IPS-18c (cell line): ENCODE measurements around the gene FGFR4.

ENCODE experiments used
- H3K4me3 ChIP-seq: 2 replicates; pipeline ENCODE4 v1.7.0; 2013; ENCODE audit warnings: low read depth, mild to moderate bottlenecking, low read length, moderate library complexity; ENCODE audit not compliant: insufficient read depth
- H3K9me3 ChIP-seq: one replicate; pipeline ENCODE4 v1.6.1; 2013; ENCODE audit warnings: mild to moderate bottlenecking, low read length, moderate library complexity; ENCODE audit not compliant: control insufficient read depth, insufficient read depth

FGFR4 gene

GRCh38 chr5:177096162-177097015 lies 9.7 kb downstream of the FGFR4 start:
- no peaks in the 10 kb centered on the region for H3K9me3 ChIP-seq
- no peak overlapping the region for H3K4me3 ChIP-seq

GRCh38 chr5:177097016-177097985 lies 10.6 kb downstream of the FGFR4 start:
- no peak overlapping the region for H3K4me3 ChIP-seq
- H3K9me3 ChIP-seq, result no peaks in the 10 kb centered on the region

GRCh38 chr5:177098120-177098469 lies 11.4 kb downstream of the FGFR4 start:
- Histone ChIP-seq H3K9me3 (no peaks in the 10 kb centered on the region), H3K4me3 (no peak overlapping the region)

GRCh38 chr5:177098470-177099141 lies 11.9 kb downstream of the FGFR4 start:
- Histone ChIP-seq H3K4me3 (no peak overlapping the region; the same call in 1 of the 2 replicates), H3K9me3 (no peaks in the 10 kb centered on the region)

GRCh38 chr5:177099422-177100093 lies 12.8 kb downstream of the FGFR4 start:
- H3K9me3 ChIP-seq, result no peaks in the 10 kb centered on the region
- H3K4me3 ChIP-seq, result no peak overlapping the region

- H3K4me3 ChIP-seq, result no peak overlapping the region
- H3K9me3 ChIP-seq, result no peaks in the 10 kb centered on the region
These were observed 14.0 kb downstream of the FGFR4 start for GRCh38 chr5:177100714-177101121.

GRCh38 chr5:177103523-177104253 lies 17.0 kb downstream of the FGFR4 start:
- peaks cover 2% of the 10 kb centered on the region for H3K9me3 ChIP-seq
- H3K4me3 ChIP-seq, result no peak overlapping the region

- peaks cover 2% of the 10 kb centered on the region for H3K9me3 ChIP-seq
These were observed 19.2 kb downstream of the FGFR4 start for GRCh38 chr5:177105691-177106476.

GRCh38 chr5:177107159-177107558 lies 20.4 kb downstream of the FGFR4 start:
- H3K4me3 ChIP-seq, result no peak overlapping the region
- peaks cover 2% of the 10 kb centered on the region for H3K9me3 ChIP-seq

More at GRCh38 chr5:177105691-177106476, 19.2 kb downstream of the FGFR4 start:
- H3K4me3 ChIP-seq, result no peak overlapping the region

GRCh38 chr5:177109810-177110209 lies 23.1 kb downstream of the FGFR4 start:
- no peak overlapping the region for H3K4me3 ChIP-seq
- H3K9me3 ChIP-seq, result peaks cover 2% of the 10 kb centered on the region

- Histone ChIP-seq H3K4me3 (no peak overlapping the region), H3K9me3 (peaks cover 2% of the 10 kb centered on the region)
These were observed 25.1 kb downstream of the FGFR4 start for GRCh38 chr5:177111720-177112394.

- H3K4me3 ChIP-seq, result no peak overlapping the region
- H3K9me3 ChIP-seq, result no peaks in the 10 kb centered on the region
These were observed 26.0 kb downstream of the FGFR4 start for GRCh38 chr5:177112589-177113220.

- H3K4me3 ChIP-seq, result no peak overlapping the region
- H3K9me3 ChIP-seq, result no peaks in the 10 kb centered on the region
These were observed 27.1 kb downstream of the FGFR4 start for GRCh38 chr5:177113566-177114424.
